Mesodermal cell (in vitro differentiated cells): ENCODE results near the gene MB.

Source experiments
- H3K27ac ChIP-seq: 2 replicates; pipeline ENCODE4 v1.7.0; 2013; ENCODE audit warnings: mild to moderate bottlenecking, low read depth, low read length, moderate library complexity; ENCODE audit not compliant: severe bottlenecking
- H3K36me3 ChIP-seq: 2 replicates; pipeline ENCODE4 v1.7.1; 2013; ENCODE audit warnings: mild to moderate bottlenecking, low read length, moderate library complexity; ENCODE audit not compliant: control insufficient read depth, insufficient read depth
- H3K4me1 ChIP-seq: one replicate; pipeline ENCODE4 v1.7.1; 2013; ENCODE audit warnings: mild to moderate bottlenecking, low read length; ENCODE audit not compliant: insufficient read depth, control insufficient read depth, poor library complexity, severe bottlenecking
- H3K4me3 ChIP-seq: 2 replicates; pipeline ENCODE4 v1.7.0; 2013; ENCODE audit warnings: low read length, control low read depth, mild to moderate bottlenecking; ENCODE audit not compliant: insufficient read depth, poor library complexity, severe bottlenecking; ENCODE audit errors: extremely low read depth
- H3K9me3 ChIP-seq: 2 replicates; pipeline ENCODE4 v1.7.1; 2013; ENCODE audit warnings: mild to moderate bottlenecking, low read length, moderate library complexity; ENCODE audit not compliant: control insufficient read depth
- WGBS, 2 experiments: methylation state at CpG; one replicate each; pipeline ENCODE4 v1.1.5; 2013; ENCODE audit warnings: missing lambda C conversion rate in 2 of 2; ENCODE audit not compliant: insufficient coverage in 2 of 2; 5-methylcytosine and 5-hydroxymethylcytosine counted together

Gene MB

DNA sequence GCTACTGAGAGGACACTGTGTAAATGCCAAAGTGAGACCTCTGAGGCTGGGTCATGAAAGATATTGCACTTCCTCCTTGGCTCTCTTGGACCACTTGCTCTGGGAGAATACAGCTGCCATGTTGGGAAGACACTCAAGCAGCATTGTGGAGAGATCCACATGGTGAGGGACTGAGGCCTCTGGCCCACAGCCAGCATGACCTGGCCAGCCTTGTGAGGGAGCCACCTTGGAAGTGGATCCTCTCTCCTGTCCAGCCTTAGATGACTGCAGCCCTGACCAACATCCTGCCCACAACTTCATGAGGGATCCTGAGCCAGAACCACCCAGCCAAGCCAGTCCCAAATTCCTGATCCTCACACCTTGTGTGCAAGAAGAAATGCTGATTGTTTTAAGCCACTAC is 30.4 kb downstream of the MB start:
- H3K4me3 ChIP-seq = no peak overlapping the region
- H3K4me1 ChIP-seq = peaks cover 12% of the 10 kb centered on the region
- no peaks in the 10 kb centered on the region for H3K9me3 ChIP-seq
- H3K36me3 ChIP-seq = no peaks in the 10 kb centered on the region
- no peak overlapping the region for H3K27ac ChIP-seq

DNA sequence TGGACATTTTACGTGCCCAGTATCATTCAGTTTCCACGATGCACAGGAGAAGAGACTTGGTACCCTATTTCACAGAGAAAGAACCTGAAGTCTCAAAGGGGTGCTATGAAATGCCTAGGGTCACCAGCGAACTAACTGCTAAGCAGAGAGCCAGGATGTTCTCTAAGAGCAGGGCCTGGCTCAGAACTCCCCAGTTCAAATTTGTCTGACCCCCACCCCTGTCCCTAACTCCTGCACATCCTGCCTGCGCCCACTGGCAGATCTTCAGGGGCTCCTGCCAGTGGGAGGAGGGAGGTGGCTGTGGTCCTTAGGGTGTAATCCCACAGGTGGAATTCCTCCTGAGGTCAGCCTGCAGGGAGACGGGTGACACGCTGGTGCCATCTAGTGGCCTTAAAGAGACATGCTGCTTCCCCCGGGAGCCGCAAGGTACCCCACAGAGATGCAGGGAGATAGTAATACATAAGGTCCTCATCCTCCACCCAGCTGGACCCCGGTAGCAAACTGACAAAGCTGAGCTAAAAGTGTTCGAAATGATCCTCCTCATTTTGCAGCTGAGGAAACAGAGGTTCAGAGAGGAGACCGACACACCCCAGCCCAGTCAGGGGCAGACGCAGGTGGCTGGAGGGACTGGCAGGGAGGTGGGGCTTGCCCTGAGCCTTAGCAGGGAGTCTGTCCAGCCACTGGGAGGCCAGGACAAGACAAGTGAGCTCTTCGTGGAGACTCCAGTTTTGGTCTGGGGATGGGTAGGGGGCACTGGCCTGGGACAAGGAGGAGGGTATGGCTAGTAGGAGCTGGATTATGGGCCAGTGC is 34.1 kb downstream of the MB start:
- Histone ChIP-seq H3K27ac (no peak overlapping the region), H3K9me3 (no peaks in the 10 kb centered on the region)
- WGBS, 2 experiments = 27 to 28% methylated on average over 5 to 10 of the region's 13 CpGs

DNA sequence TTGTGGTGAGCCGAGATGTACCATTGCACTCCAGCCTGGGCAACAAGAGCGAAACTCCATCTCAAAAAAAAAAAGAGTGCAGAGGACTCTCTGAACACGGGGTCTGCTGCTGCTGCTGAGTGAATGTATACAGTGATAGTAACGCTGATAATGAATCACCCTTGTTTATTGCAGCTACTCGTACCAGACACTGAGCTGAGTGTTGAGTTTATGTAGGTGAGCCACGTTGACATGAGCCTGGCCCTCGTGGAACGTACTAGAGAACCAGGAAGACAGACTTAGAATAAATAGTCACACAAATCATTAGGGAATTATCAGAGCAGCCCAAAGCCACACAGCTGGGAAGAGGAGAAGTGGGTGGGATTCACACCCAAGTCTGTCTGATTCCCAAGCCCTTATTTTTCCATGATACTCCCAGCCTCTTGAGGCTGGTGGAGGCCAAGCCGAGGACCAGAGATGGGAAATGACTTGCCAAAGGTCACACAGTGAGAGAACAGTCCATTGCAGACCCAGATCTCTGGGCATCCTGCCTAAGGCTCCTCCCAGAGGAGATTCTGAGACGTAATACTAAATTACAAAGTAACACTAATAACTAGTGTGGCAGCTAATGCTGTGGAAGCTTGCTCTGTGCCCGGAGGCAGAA is 34.8 kb downstream of the MB start:
- WGBS, 2 experiments = 82 to 89% methylated on average over 6 to 7 of the region's 11 CpGs
- Histone ChIP-seq H3K27ac (no peak overlapping the region), H3K36me3 (no peaks in the 10 kb centered on the region), H3K9me3 (no peaks in the 10 kb centered on the region), H3K4me3 (no peak overlapping the region), H3K4me1 (no peaks in the 10 kb centered on the region)

More for the DNA sequence above, 34.1 kb downstream of the MB start:
- Histone ChIP-seq H3K4me1 (no peaks in the 10 kb centered on the region), H3K36me3 (no peaks in the 10 kb centered on the region), H3K4me3 (no peak overlapping the region)

DNA sequence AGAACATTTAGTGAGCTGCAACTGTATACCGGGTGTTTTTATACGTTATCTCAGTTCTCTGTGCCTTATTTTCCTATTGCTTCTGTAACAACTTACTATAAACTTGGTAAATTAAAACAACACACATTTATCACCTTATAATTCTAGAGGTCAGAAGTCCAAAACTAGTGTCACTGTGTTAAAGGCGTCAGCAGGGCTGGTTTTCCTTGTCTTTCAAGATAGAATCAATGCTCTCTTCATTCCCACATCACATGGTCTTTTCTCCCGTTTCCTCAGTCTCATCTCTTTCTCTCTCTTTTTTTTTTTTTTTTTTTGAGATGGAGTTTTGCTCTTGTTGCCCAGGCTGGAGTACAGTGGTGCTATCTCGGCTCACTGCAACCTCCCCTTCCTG is 36.1 kb downstream of the MB start:
- Histone ChIP-seq H3K27ac (no peak overlapping the region), H3K9me3 (no peaks in the 10 kb centered on the region), H3K4me3 (no peak overlapping the region), H3K36me3 (no peaks in the 10 kb centered on the region), H3K4me1 (no peaks in the 10 kb centered on the region)
- 95 to 100% methylated on average over 2 to 3 of the region's 5 CpGs for WGBS, 2 experiments

DNA sequence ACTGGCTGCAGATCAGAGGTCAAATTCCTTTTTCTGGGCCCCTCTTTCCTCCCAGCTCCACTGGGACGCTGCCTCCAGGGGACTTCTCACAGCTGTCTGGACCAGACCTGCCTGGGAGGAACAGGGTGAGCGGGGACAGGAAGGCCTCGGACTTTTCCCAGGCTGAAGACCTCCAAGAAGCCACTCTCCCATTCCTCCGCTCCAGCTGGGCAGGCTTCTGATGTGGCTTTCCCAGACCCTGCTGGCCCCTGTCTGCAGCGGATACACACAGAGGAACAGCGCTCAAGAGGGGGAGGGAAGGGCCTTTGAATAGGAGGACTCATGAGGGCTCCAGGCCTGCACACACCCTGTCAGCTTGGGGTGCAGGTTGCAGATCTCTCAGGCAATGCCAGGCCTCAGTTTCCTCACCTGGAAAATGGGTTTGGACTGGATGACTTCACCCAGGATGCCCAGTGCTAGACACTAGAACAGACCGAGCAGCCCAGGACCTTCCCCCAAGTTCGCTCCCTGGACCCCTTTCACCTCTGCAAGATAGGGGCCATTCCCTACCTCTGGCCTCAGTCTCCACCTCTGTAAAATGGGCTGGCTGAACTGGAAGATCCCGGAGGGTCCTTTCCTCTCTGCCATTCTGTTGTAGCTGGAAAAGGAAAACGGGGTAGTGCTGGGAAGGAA is 36.6 kb downstream of the MB start:
- H3K4me1 ChIP-seq = no peaks in the 10 kb centered on the region
- no peaks in the 10 kb centered on the region for H3K36me3 ChIP-seq
- H3K4me3 ChIP-seq = no peak overlapping the region
- H3K9me3 ChIP-seq = no peaks in the 10 kb centered on the region
- 88 to 89% methylated on average over 7 to 8 of the region's 10 CpGs for WGBS, 2 experiments
- no peak overlapping the region for H3K27ac ChIP-seq

DNA sequence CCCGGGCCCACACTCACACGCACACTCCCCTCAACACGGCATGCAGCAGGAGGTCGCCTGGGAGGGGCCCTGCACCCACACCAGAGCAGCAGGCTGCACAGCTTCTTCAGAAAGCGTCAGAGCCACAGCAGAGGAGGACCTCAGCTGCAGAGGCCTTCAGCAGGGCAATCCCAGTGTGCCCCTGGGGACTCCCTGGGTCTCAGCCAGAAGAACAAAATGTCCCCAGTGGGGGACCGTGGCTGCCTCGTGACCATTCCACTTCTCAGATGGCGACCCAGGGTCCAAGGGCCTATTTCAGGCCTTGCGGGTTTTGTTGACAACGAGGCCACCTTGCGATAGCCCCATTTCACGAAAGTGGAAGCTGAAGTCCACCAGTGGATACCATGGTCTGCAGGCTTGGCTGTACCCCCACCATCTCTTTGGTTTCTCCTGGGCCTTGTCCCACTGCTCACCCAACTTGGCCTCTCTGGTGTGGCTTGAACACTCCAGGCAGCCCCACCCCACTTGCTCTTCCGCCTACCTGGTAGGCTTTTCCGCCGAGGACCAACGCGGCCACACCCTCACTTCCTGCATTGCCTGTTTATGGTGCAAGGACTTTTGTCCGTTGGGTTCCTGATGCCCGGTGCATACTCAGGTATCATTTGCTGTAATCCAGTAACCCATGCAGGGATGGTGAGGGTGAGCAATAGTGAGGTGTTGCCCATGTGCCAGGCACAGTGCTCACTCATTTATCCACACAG is 38.1 kb downstream of the MB start:
- Histone ChIP-seq H3K36me3 (no peaks in the 10 kb centered on the region), H3K9me3 (no peaks in the 10 kb centered on the region), H3K4me3 (no peak overlapping the region), H3K4me1 (no peaks in the 10 kb centered on the region), H3K27ac (no peak overlapping the region)
- 88 to 89% methylated on average over 15 to 18 of the region's 19 CpGs for WGBS, 2 experiments

DNA sequence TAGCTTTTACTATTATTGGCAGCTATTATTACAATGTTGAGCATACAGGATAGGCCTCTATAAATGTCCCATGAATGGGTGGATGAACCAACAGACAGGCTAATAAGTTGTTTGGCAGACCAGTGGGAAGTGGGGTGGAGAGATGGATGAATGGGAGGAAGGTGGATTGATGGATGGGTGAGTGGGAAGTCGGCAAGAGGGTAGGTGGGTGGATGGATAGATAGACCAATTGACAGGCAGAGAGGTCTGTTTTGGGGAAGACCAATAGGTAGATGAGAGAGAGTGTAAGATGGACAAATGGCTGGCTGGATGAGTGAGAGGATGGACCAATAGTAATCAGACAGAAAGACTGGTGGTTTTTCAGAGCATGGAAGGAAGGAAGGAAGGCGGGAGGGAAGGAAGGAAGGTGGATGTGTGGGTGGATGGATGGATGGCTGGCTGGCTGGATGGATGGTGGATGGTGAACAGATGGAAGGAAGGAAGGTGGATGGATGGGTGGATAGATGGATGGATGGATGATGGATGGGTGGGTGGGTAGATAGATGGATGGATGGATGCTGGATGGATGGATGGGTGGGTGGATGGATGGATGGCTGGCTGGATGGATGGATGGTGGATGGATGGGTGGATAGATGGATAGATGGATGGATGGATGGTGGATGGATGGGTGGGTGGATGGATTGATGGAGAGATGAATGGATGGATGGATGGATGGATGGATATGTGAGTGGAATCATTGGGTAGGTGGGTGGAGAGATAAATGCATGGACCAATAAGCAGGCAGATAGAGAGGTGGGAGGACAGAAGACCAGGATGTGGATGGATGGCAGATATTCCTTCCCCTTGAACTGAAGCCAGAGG is 39.1 kb downstream of the MB start:
- 96 to 98% methylated on average over 2 of the region's 2 CpGs for WGBS, 2 experiments
- Histone ChIP-seq H3K36me3 (no peaks in the 10 kb centered on the region), H3K27ac (no peak overlapping the region), H3K9me3 (no peaks in the 10 kb centered on the region), H3K4me3 (no peak overlapping the region), H3K4me1 (no peaks in the 10 kb centered on the region)

DNA sequence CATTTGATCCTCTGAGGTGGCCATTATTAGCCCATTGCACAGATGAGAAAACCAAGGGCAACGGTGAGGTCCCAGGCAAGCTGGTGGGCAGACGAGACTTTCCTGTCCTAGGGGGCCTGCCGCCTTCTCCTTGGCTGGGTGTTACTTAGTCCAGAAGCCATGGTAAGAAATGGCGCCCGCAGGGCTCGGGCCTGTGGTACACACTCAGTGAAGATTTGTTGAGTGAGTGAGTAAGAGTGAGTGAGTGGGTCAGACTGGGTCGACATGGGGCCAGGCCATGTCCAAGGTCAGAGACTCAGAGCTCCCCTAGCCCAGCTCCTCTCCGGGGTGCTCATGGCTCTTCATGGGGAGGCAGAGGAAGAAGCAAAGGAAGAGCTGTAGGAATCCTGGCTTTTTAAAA is 40.5 kb downstream of the MB start:
- no peaks in the 10 kb centered on the region for H3K4me1 ChIP-seq
- H3K9me3 ChIP-seq = no peaks in the 10 kb centered on the region
- no peak overlapping the region for H3K27ac ChIP-seq
- WGBS, 2 experiments = 88 to 96% methylated on average over 6 to 7 of the region's 8 CpGs
- no peak overlapping the region for H3K4me3 ChIP-seq
- H3K36me3 ChIP-seq = no peaks in the 10 kb centered on the region

DNA sequence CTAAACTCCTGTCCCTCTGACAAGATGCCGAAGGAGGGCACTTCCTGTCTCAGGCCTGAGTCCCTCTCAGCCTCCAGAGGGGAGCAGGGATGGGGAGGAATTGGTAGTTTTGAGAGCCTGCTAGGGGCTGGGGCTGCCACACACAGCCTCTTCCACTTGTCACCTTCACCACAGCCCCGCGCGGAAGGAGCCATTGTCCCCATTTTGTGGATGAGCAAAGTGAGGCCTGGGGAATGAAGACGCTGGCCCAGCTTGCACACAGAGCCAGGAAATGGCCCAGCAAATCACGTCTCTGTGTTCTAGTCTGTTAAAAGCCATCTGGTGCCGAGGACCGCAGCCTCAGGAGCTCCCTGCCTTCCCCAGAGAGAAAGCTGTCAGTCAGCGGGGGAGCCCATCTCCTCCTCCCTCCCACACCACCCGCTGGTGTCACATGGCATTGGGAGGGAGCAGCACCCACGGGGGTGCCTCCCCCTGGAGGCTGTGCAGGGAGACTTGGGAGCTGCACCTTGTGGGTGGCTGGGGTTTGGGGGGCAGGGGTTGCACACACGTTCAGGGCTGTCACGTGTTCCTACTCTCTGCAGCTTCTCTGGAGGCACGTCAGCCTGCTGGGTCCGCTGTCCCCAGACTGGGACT is 41.9 kb downstream of the MB start:
- WGBS, 2 experiments = 70 to 73% methylated on average over 10 to 12 of the region's 15 CpGs
- H3K36me3 ChIP-seq = no peaks in the 10 kb centered on the region
- H3K27ac ChIP-seq = no peak overlapping the region
- no peaks in the 10 kb centered on the region for H3K4me1 ChIP-seq
- no peaks in the 10 kb centered on the region for H3K9me3 ChIP-seq
- no peak overlapping the region for H3K4me3 ChIP-seq
